Measurements from ENCODE around the gene UGT1A6.

Gene UGT1A6

GRCh38 chr2:233811087-233811486, 118.4 kb downstream of the UGT1A6 start:
- no peak for DNase-seq (ENCODE audit: low read depth in 1 of 2, low spot score in 1 of 2)
- H3K4me3 ChIP-seq (replicated peaks; ENCODE audit: insufficient read depth, low read length), result no peak overlapping the region
- H3K27ac ChIP-seq (replicated peaks), result no peak overlapping the region
- TF ChIP-seq SPI1 (IDR thresholded peaks at IDR 0.05; ENCODE audit: borderline replicate concordance, low read depth) (no peak), REST (IDR thresholded peaks at IDR 0.05; ENCODE audit: insufficient replicate concordance, low read depth) (no peak), CTCF (IDR thresholded peaks at IDR 0.05; ENCODE audit: insufficient read depth, low read length) (no peak), GABPA (IDR thresholded peaks at IDR 0.05; ENCODE audit: low read depth) (no peak), POLR2AphosphoS5 (IDR thresholded peaks at IDR 0.05; ENCODE audit: low read depth) (no peak)
- no peaks in the 10 kb centered on the region for H3K27me3 ChIP-seq (ENCODE audit: insufficient read depth, poor library complexity, severe bottlenecking)

- no peak overlapping the region for H3K27ac ChIP-seq (replicated peaks)
- no peaks in the 10 kb centered on the region for H3K27me3 ChIP-seq (ENCODE audit: insufficient read depth, poor library complexity, severe bottlenecking)
- TF ChIP-seq GABPA (IDR thresholded peaks at IDR 0.05; ENCODE audit: low read depth), result no peak
- TF ChIP-seq REST (IDR thresholded peaks at IDR 0.05; ENCODE audit: insufficient replicate concordance, low read depth), result no peak
- no peak for TF ChIP-seq CTCF (IDR thresholded peaks at IDR 0.05; ENCODE audit: insufficient read depth, low read length)
- no peak for TF ChIP-seq SPI1 (IDR thresholded peaks at IDR 0.05; ENCODE audit: borderline replicate concordance, low read depth)
- TF ChIP-seq POLR2AphosphoS5 (IDR thresholded peaks at IDR 0.05; ENCODE audit: low read depth), result no peak
- DNase-seq (ENCODE audit: low read depth in 1 of 2, low spot score in 1 of 2), result no peak
- H3K4me3 ChIP-seq (replicated peaks; ENCODE audit: insufficient read depth, low read length), result no peak overlapping the region
These were observed 119.0 kb downstream of the UGT1A6 start for GRCh38 chr2:233811732-233812131.

GRCh38 chr2:233813236-233814055, 120.8 kb downstream of the UGT1A6 start:
- Histone ChIP-seq H3K27me3 (ENCODE audit: insufficient read depth, poor library complexity, severe bottlenecking) (no peaks in the 10 kb centered on the region), H3K27ac (replicated peaks) (no peak overlapping the region), H3K4me3 (replicated peaks; ENCODE audit: insufficient read depth, low read length) (no peak overlapping the region)
- TF ChIP-seq SPI1 (IDR thresholded peaks at IDR 0.05; ENCODE audit: borderline replicate concordance, low read depth) (no peak), REST (IDR thresholded peaks at IDR 0.05; ENCODE audit: insufficient replicate concordance, low read depth) (no peak), CTCF (IDR thresholded peaks at IDR 0.05; ENCODE audit: insufficient read depth, low read length) (no peak), GABPA (IDR thresholded peaks at IDR 0.05; ENCODE audit: low read depth) (no peak), POLR2AphosphoS5 (IDR thresholded peaks at IDR 0.05; ENCODE audit: low read depth) (no peak)
- no peak for DNase-seq (ENCODE audit: low read depth in 1 of 2, low spot score in 1 of 2)
